ENCODE measurements around the gene ADIG. TPM values are rescaled to one million over a fixed set of nuclear protein-coding genes. Genes with fewer than 3 reads are reported as not detected.

ADIG gene
- total and polyA plus RNA-seq, 8 donors: not detected

DNA sequence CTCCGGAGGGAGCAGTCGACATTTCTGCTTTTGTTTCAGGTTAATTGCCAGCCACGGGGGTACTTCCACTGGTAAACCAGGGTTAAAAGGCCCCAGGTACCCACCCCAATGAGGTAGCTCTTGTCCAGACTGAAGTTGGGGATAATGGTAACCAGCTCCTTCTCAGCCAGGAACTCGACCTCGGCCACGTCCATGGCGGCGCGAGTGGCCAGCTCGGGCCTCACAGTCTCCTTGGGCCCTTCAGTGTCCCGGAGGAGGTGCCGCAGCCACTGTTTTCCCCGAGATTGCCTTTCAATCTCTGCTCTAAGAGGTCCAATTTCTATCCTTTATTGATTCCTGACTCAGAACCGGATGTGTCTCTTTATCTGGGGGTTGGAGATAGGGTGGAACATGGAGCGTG, 34.3 kb downstream of the ADIG start:
- intact Hi-C loops (cut with DNase I): no loop called here
- no peaks in the 10 kb centered on the region for H3K9me3 ChIP-seq
- ATAC-seq: no peak
- TF ChIP-seq, protein P1, sequence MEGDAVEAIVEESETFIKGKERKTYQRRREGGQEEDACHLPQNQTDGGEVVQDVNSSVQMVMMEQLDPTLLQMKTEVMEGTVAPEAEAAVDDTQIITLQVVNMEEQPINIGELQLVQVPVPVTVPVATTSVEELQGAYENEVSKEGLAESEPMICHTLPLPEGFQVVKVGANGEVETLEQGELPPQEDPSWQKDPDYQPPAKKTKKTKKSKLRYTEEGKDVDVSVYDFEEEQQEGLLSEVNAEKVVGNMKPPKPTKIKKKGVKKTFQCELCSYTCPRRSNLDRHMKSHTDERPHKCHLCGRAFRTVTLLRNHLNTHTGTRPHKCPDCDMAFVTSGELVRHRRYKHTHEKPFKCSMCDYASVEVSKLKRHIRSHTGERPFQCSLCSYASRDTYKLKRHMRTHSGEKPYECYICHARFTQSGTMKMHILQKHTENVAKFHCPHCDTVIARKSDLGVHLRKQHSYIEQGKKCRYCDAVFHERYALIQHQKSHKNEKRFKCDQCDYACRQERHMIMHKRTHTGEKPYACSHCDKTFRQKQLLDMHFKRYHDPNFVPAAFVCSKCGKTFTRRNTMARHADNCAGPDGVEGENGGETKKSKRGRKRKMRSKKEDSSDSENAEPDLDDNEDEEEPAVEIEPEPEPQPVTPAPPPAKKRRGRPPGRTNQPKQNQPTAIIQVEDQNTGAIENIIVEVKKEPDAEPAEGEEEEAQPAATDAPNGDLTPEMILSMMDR (IDR thresholded peaks at IDR 0.05): no peak
- H3K4me3 ChIP-seq: no peak overlapping the region
- H3K36me3 ChIP-seq: no peaks in the 10 kb centered on the region
- no peaks in the 10 kb centered on the region for H3K4me1 ChIP-seq
- H3K27me3 ChIP-seq: no peaks in the 10 kb centered on the region
- no peak for FAIRE-seq
- DNase-seq: no peak
- H3K27ac ChIP-seq: no peak overlapping the region
- WGBS, 2 donors: 75 to 80% methylated on average over 15 of the region's 15 CpGs

DNA sequence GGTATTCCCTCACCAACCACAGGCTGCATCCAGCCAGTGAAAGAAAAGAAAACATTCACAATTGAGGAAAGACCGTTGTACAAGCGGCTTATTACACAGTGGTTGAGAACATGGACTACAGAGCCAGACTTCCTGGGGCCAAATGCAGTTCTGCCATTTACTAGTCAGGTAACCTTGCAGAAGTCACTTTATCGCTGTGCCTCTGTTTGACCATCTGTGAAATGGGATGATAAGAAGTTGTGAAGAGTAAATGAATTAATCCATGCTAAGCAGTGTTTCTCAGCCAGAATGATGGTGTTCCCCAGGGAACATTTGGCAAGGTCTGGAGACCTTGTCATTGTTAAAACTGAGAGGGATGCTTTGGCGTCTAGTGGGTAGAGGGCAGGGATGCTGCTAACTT, 35.5 kb downstream of the ADIG start:
- DNase-seq: no peak
- Histone ChIP-seq H3K27me3 (no peaks in the 10 kb centered on the region), H3K36me3 (no peaks in the 10 kb centered on the region), H3K4me1 (no peaks in the 10 kb centered on the region), H3K27ac (no peak overlapping the region), H3K9me3 (no peaks in the 10 kb centered on the region), H3K4me3 (no peak overlapping the region)
- TF ChIP-seq, protein P1 (IDR thresholded peaks at IDR 0.05): no peak
- FAIRE-seq: no peak
- no peak for ATAC-seq
- 73 to 91% methylated on average over 4 of the region's 4 CpGs for WGBS, 2 donors
- intact Hi-C loops (cut with DNase I): no loop called here

DNA sequence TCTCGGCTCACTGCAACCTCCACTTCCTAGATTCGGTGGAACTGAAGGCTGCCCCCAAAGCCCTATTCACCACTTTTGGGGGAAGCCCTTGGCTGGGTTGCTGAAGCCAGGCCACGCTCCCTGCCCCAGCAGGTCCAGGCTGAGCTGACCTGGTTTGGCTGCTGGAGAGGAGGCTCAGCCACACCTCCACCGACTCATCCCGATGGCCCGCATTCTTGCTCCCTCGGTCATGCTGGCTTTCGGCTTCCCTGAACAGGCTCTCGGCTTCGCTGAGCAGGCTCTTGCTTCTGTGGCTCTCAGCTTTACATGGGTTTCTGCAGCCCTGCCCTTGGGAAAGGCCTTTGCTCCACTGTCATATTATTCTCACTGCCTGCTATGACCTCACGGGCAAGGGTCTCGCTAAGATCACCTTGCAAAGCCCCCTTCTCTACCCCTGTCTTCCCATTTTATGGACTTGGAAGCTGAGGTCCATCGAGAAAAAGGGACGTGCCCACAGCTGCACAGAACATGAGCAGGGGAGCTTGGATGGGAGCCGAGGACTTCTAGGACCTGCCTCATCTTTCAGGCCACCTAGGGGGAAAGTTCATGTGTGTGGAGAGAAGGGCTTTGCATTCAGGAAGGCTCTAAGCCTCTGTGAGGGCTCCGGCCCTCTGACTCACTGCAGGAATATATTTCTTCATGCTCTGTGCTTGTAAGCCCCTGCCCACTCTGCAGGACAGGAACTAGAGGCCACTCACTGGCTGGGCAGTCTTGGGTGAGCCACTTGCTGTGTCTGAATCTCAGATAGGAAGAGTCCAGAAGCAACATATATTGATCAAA, 36.2 kb downstream of the ADIG start:
- DNase-seq (no peak), FAIRE-seq (no peak), ATAC-seq (no peak)
- TF ChIP-seq, protein P1 (IDR thresholded peaks at IDR 0.05): no peak
- no peak overlapping the region for H3K27ac ChIP-seq
- WGBS, 2 donors: 51 to 58% methylated on average over 16 of the region's 16 CpGs
- H3K4me1 ChIP-seq: no peaks in the 10 kb centered on the region
- H3K27me3 ChIP-seq: no peaks in the 10 kb centered on the region
- H3K9me3 ChIP-seq: no peaks in the 10 kb centered on the region
- H3K4me3 ChIP-seq: no peak overlapping the region
- intact Hi-C loops (cut with DNase I): no loop called here
- H3K36me3 ChIP-seq: no peaks in the 10 kb centered on the region

DNA sequence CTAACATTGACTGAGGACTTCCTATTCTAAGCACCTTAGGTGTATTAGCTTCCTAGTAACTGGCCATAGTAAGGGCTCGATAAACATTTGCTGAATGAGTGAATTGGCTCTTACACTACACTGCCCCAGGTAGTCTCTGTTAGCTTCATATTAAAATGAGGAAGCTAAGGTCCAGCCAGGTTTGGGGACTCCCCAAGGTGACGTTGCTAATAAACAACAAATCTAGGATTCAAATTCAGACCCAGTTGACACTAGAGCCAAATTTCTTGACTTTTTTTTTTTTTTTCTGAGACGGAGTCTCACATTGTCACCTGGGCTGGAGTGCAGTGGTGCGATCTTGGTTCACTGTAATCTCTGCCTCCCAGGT, 36.8 kb downstream of the ADIG start:
- WGBS, 2 donors: 71 to 84% methylated on average over 4 of the region's 4 CpGs

DNA sequence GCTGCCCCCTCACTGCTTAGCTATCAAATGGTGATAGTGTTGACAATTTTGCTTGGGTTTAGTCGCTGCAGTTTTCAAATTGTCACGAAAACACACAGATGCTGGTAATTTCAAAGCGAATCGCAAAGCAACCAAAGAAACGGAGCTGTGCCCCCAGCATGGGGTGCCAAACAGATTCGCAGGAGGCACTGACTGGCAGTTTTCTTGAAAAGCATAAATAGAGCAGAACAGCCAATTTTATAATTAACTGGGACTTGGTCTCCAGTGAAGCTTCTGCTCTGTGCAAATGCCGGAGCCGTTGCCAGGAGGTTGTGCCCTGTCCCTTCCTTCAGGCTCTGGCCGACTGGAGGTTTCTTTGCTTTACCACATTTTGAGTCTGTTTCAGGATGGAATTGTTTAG, 39.4 kb downstream of the ADIG start:
- H3K4me1 ChIP-seq: no peaks in the 10 kb centered on the region
- H3K36me3 ChIP-seq: no peaks in the 10 kb centered on the region
- H3K9me3 ChIP-seq: no peaks in the 10 kb centered on the region
- FAIRE-seq (no peak), DNase-seq (no peak), ATAC-seq (no peak)
- no peak overlapping the region for H3K27ac ChIP-seq
- TF ChIP-seq, protein P1 (IDR thresholded peaks at IDR 0.05): no peak
- H3K27me3 ChIP-seq: no peaks in the 10 kb centered on the region
- no peak overlapping the region for H3K4me3 ChIP-seq
- intact Hi-C loops (cut with DNase I): no loop called here
- 47 to 61% methylated on average over 9 of the region's 9 CpGs for WGBS, 2 donors

More for the DNA sequence above, 36.8 kb downstream of the ADIG start:
- Histone ChIP-seq H3K4me3 (no peak overlapping the region), H3K27me3 (no peaks in the 10 kb centered on the region), H3K4me1 (no peaks in the 10 kb centered on the region), H3K36me3 (no peaks in the 10 kb centered on the region), H3K27ac (no peak overlapping the region), H3K9me3 (no peaks in the 10 kb centered on the region)
- ATAC-seq: no peak
- TF ChIP-seq, protein P1 (IDR thresholded peaks at IDR 0.05): no peak
- no peak for FAIRE-seq
- no peak for DNase-seq
- intact Hi-C loops (cut with DNase I): no loop called here
